OCI-LY7 (cell line): Measurements from ENCODE around the gene CBX2. TPM values are rescaled to one million over a fixed set of nuclear protein-coding genes. Genes with fewer than 3 reads are reported as not detected.

Experiments used
- BruUV-seq: library from RNA; stranded (reverse); fragments of 400-500 nt; replicated peaks from 2 replicates; lab custom pipeline; 2021; lab: Mats Ljungman, UMichigan
- CTCF ChIA-PET: fragments of 300-600 bp; sonication (Branson Sonifier 250); formaldehyde crosslinking; loops from one replicate; lab custom pipeline; 2022; ENCODE audit warnings: antibody characterized with exemption; ENCODE audit not compliant: unreplicated experiment; lab: Charles Lee
- POLR2A ChIA-PET: fragments of 300-600 bp; sonication (Branson Sonifier 250); formaldehyde crosslinking; loops from one replicate; lab custom pipeline; 2022; ENCODE audit warnings: antibody characterized with exemption; lab: Charles Lee
- DNase-seq: peaks from one replicate; pipeline ENCODE4 v3.0.0-alpha.2; 2015; ENCODE audit warnings: low spot score
- H2AFZ ChIP-seq: fragments of 200-600 bp; sonication (generic), shearing (Covaris generic); 2 replicates; pipeline ENCODE4 v1.6.1; 2014; ENCODE audit warnings: mild to moderate bottlenecking, antibody characterized with exemption, low read length, moderate library complexity
- H3K27ac ChIP-seq: fragments of 200-600 bp; sonication (generic); 2 replicates; pipeline ENCODE4 v1.5.1; 2014; ENCODE audit warnings: mixed run types, low read depth, mild to moderate bottlenecking, moderate library complexity, low read length, inconsistent platforms; ENCODE audit not compliant: poor library complexity, severe bottlenecking
- H3K36me3 ChIP-seq: fragments of 200-600 bp; sonication (generic); 2 replicates; pipeline ENCODE4 v1.6.1; 2014; ENCODE audit warnings: mild to moderate bottlenecking, antibody characterized with exemption, low read length, moderate library complexity, mixed read lengths; ENCODE audit not compliant: insufficient read depth
- H3K4me1 ChIP-seq: fragments of 200-600 bp; sonication (generic); 2 replicates; pipeline ENCODE4 v1.5.1; 2014; ENCODE audit warnings: mild to moderate bottlenecking, low read length; ENCODE audit not compliant: insufficient read depth, poor library complexity, severe bottlenecking
- H3K4me2 ChIP-seq: fragments of 200-600 bp; sonication (generic); 2 replicates; pipeline ENCODE4 v1.6.1; 2014; ENCODE audit warnings: mild to moderate bottlenecking, low read length
- H3K4me3 ChIP-seq: fragments of 200-600 bp; sonication (generic); 2 replicates; pipeline ENCODE4 v1.5.1; 2014; ENCODE audit warnings: mild to moderate bottlenecking, low read depth, low read length; ENCODE audit not compliant: poor library complexity, severe bottlenecking
- H3K79me2 ChIP-seq: fragments of 200-600 bp; sonication (generic); 2 replicates; pipeline ENCODE4 v1.6.1; 2016; ENCODE audit warnings: low read depth, mild to moderate bottlenecking, low read length, moderate library complexity, mixed read lengths; ENCODE audit not compliant: insufficient read depth
- H3K9me2 ChIP-seq: fragments of 200-600 bp; sonication (generic); 2 replicates; pipeline ENCODE4 v1.6.1; 2016; ENCODE audit warnings: mild to moderate bottlenecking, low read length, mixed read lengths; ENCODE audit not compliant: insufficient read depth
- H3K9me3 ChIP-seq: fragments of 200-600 bp; sonication (generic); 2 replicates; pipeline ENCODE4 v1.6.1; 2014; ENCODE audit warnings: mild to moderate bottlenecking, mixed run types, low read length, mixed read lengths
- H4K20me1 ChIP-seq: fragments of 200-600 bp; sonication (generic); 2 replicates; pipeline ENCODE4 v1.6.1; 2014; ENCODE audit warnings: mild to moderate bottlenecking, antibody characterized with exemption, low read length, moderate library complexity, mixed read lengths; ENCODE audit not compliant: insufficient read depth
- CTCF ChIP-seq: fragments of 200-600 bp; sonication (generic); conservative IDR thresholded peaks from 2 replicates; pipeline ENCODE4 v1.5.1; 2014; ENCODE audit warnings: mild to moderate bottlenecking, antibody characterized with exemption, low read length, moderate library complexity, mixed read lengths
- EZH2phosphoT487 ChIP-seq: fragments of 200-600 bp; sonication (generic); IDR thresholded peaks from 2 replicates; pipeline ENCODE4 v1.6.1; 2018; ENCODE audit warnings: low read depth, borderline replicate concordance, mild to moderate bottlenecking, mixed run types, antibody characterized with exemption, low read length, moderate library complexity, mixed read lengths
- intact Hi-C: fragments of 100-400 bp; cut with micrococcal nuclease; formaldehyde crosslinking; loops from one replicate; pipeline ENCODE4 v1.10.0; 2022; ENCODE audit not compliant: unreplicated experiment
- total RNA-seq, 2 experiments: library from RNA; depleted of rRNA in 1 of 2; stranded (reverse); fragments of >200 nt in 1 of 2; shearing (Covaris generic) in 1 of 2; gene quantifications; 2 replicates each; pipeline ENCODE4 v1.2.3, GENCODE V29; 2014 to 2022

The CBX2 gene
- total RNA-seq, 2 experiments from 2014 or later, result 27.9 to 29.9 TPM

- H3K4me2 ChIP-seq, result no peak overlapping the region
- intact Hi-C loops, result no loop called here
- H3K9me3 ChIP-seq, result no peaks in the 10 kb centered on the region
- H3K36me3 ChIP-seq, result no peaks in the 10 kb centered on the region
- H3K4me3 ChIP-seq, result no peak overlapping the region
- DNase-seq, result no peak
- H4K20me1 ChIP-seq, result no peaks in the 10 kb centered on the region
- H3K9me2 ChIP-seq, result no peaks in the 10 kb centered on the region
- BruUV-seq, result no TSS peak
- H2AFZ ChIP-seq, result no peak overlapping the region
- ChIA-PET CTCF (interaction anchor here (0.9 kb wide), 1 partner anchor 16 kb away, joined by 3 read pairs; no protein-coding TSS in a partner anchor), POLR2A (no interaction called here)
- no peaks in the 10 kb centered on the region for H3K4me1 ChIP-seq
- H3K79me2 ChIP-seq, result no peaks in the 10 kb centered on the region
- H3K27ac ChIP-seq, result no peak overlapping the region
- no peak for TF ChIP-seq CTCF
These were observed 15.9 kb upstream of the CBX2 start for GRCh38 chr17:79761894-79762589.

GRCh38 chr17:79765708-79766107, 12.2 kb upstream of the CBX2 start:
- ChIA-PET CTCF (no interaction called here), POLR2A (no interaction called here)
- H3K4me2 ChIP-seq, result no peak overlapping the region
- no peak for DNase-seq
- H3K27ac ChIP-seq, result no peak overlapping the region
- H3K4me3 ChIP-seq, result no peak overlapping the region
- no peaks in the 10 kb centered on the region for H3K4me1 ChIP-seq
- no peak overlapping the region for H2AFZ ChIP-seq
- no peaks in the 10 kb centered on the region for H4K20me1 ChIP-seq
- H3K9me3 ChIP-seq, result 0 out of 2 replicates have a peak, but pooled peaks cover 6% of the 10 kb centered on the region
- H3K79me2 ChIP-seq, result no peaks in the 10 kb centered on the region
- no peaks in the 10 kb centered on the region for H3K9me2 ChIP-seq
- no TSS peak for BruUV-seq
- intact Hi-C loops, result no loop called here
- H3K36me3 ChIP-seq, result no peaks in the 10 kb centered on the region
- no peak for TF ChIP-seq CTCF
- no peak for TF ChIP-seq EZH2phosphoT487
